GM21381 (cell line): ENCODE results near the gene TTC17.
"Not testable (repeated sequence)": the region's sequence is repeated elsewhere in the genome, so short reads cannot be mapped to it uniquely, and the experiment has no call there.

Experiments used
- ATAC-seq: cut with Tn5 transposase; IDR thresholded peaks from one replicate; pipeline ENCODE4 v1.9.1; 2021; ENCODE audit warnings: mild to moderate bottlenecking, moderate library complexity; ENCODE audit not compliant: unreplicated experiment

TTC17 gene

DNA sequence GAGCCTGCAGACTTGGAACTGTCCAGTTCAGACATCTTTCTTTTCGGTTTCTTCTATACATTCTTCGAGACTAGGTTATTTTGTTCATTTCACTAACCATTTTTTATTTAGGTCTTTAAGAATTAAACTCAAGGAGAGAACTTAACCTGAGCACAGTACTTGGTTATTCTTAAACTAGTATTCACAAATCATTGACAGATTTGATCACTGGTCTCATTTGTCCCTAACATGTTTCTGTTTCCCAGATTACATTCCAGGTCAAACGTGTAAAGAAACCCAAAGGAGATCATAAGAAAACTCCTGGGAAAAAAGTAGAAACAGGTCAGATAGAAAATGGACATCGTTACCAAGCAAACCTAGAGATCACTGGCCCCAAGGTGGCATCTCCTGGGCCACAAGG is 85.1 kb downstream of the TTC17 start:
- ATAC-seq = no peak

DNA sequence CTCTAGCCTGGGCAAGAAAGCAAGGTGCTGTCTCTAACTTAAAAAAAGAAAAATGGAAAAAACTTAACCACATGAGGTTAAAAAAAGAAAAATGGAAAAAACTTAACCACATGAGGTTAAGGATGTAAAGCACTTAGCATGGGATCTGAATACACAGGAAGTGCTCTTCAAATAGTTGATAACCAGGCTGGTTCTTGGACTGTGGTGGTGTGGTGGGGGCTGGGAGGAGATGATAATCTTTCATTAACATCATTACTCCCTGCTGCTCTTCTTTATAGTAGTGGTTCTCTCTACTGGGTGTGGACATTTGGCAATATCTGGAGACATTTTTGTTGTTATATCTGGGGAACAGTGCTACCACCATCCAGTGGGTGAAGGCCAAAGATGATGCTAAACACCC is 88.4 kb downstream of the TTC17 start:
- no peak for ATAC-seq

DNA sequence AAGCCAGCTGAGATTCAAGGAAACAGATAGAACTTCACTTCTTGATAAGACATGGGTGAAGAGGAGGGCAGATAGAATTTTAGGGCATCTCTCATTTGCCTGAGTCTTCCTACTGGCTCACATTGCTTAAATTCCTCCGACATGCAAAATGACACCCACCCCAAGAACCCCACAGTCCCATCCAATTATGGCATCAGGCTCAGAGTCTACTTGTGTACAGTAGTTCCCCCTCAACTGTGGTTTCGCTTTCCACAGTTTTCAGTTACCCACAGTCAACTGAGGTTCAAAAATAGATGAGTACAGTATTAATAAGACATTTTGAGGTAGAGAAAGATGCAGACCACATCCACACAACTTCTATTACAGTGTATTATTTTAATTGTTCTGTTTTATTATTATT is 99.8 kb downstream of the TTC17 start:
- ATAC-seq = no peak

DNA sequence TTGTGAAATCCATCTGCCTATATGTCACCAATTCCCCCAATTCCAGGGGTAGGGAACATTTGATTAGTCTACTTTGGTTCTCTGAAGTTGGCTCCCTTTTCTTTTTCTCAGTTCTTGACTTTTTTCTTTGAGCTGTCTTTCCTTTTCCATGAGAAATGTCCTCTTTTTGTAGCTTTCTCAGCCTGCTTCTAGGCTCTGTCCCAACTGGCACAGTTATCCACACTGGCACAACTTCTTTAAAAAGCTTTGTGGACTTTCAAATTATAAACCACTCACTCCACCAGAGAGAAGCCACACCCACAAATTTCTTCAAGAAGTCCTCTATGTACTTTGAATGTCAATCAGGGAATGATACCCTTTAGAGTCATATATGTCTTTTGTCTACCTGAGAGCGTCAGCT is 100.5 kb downstream of the TTC17 start:
- no peak for ATAC-seq

DNA sequence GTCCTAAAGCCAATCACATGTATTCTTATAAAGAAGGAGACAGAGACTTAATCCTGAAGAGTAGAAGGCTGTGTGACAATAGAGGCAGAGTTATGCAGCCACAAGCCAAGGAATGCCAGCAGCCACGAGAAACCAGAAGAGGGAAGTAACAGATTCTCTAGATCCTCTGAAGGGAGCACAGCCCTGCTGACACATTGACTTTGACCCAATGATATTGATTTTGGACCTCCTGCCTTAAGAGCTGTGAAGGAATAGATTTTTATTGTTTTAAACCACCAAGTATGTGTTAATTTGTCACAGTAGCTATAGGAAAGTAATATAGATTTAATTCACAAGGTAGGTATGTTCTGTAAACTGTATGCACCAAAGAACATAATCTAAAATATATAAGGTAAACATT is 103.6 kb downstream of the TTC17 start:
- no peak for ATAC-seq

DNA sequence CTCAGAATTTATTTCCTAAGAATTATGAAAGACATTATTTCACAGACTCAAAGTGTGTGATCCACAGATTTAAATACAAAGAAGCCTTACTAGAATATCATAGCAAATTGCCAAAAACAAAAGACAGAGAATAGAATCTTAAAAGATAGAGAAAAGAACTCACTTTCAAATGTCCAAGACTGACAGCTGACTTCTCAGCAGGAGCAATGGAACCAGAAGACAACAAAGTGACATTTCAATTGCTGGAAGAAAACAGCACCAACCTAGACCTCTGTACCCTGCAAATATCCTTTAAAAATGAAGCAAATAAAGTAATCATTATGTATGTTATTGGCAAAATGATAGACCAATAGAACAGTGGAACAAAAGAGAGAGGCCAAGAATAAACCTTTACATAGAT is 109.2 kb downstream of the TTC17 start:
- no peak for ATAC-seq

DNA sequence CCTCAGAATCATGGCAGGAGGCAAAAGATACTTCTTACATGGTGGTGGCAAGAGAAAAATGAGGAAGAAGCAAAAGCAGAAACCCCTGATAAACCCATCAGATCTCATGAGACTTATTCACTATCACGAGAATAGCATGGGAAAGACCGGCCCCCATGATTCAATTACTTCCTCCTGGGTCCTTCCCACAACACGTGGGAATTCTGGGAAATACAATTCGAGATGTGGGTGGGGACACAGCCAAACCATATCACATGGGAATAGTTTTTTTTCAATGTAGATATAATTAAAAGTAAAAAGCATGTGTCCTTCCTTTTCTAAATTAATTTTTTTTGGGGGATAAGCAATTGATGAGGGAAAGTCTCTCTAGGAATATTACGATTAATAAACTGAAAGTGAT is 118.8 kb downstream of the TTC17 start:
- ATAC-seq = not testable (repeated sequence)

DNA sequence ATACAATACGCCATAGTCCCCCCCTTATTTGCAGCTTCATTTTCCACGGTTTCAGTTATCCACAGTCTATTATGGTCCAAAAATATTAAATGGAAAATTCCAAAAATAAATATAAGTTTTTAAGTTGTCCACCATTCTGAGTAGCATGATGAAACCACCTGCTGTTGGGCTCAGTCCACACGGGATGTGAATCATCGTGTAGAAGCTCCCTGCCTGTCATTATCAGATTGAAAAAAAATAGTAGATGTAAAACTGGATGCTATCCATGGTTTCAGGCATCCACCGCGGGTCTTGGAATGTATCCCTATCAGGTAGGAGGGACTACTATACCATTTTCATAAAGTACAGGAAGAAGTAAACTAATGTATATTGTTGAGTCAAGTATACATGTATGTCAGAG is 127.4 kb downstream of the TTC17 start:
- ATAC-seq = no peak

DNA sequence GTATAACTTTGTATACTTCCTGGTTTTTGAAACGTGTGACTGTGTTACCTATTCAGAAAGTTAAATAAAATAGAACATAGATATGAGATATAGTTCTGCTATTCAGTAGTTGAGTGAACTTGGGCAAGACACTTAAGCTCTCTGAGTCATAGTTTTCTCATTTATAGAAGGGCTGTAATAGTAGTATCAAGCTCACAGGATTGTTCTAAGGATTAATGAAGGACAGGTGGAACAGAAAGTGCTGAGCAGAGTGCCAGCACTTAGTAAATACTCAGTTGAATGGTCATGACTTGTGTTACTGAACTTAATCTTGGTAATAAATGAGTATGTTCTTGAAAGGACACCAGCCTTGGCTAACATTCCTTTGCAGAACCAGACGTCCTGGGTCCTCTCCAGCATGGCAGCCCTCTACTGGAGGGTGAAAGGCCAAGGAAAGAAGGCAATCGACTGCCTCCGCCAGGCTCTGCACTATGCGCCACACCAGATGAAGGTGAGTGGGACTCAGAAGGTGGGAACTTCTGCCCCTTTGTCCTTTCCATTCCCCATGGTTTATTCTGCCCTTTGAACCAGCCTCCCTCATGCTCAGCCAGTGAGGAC is 131.2 kb downstream of the TTC17 start:
- no peak for ATAC-seq

DNA sequence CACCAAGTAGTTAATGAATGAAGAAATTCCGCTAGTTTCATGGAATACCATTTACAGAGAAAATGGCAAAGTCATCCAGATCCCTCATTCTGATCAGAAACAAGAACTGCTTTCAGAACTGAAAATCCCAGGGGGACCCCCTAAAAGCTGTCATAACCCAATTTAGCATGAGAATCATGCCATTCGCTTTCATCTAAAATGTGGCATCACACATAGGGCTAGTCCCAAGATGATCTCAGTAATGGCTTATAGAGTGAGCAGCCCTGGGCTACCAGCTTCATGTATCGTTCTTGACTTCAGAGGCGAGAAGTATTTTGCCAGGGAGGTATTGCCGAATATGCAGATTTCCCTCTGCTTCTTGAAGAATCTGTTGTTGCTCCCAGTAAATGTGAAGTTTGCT is 134.0 kb downstream of the TTC17 start:
- ATAC-seq = no peak

DNA sequence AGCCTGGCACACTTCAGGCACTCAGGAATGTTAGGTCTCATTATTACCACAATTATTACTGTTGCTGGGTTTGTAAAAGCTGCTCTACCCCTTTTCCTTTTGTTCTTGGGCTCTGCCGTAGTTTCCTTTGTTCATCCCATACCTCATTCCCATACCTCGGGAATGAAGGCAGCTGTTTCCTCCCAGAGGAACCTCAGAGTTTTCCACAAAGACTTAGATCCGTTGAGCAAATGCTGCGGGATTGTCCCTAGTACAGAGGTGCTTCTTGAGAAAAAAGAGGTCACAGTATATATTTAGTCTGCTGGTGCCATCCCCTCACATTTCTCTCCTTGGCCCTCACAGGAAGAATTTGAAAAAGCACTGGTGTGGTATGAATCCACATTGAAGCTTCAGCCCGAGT is 134.7 kb downstream of the TTC17 start:
- no peak for ATAC-seq

DNA sequence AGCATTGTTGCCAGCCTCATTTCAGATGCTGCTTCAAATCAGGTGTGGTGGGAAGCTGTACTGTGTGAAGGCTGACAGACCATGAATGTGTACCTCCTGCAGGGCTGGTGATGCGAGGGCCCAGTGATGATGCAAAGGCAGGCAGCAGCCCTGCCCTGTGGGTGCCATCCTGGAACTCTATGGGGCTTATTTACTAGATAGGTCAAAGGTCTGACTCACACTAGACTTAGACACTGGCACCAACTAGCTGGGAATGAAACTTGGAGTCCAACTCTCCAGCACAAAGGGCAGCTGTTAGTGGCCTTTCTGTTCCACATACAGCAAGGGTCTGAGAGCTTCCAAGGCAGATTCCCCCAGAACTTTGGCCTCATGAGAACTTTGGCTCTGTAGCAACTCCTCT is 138.4 kb downstream of the TTC17 start:
- ATAC-seq = no peak

DNA sequence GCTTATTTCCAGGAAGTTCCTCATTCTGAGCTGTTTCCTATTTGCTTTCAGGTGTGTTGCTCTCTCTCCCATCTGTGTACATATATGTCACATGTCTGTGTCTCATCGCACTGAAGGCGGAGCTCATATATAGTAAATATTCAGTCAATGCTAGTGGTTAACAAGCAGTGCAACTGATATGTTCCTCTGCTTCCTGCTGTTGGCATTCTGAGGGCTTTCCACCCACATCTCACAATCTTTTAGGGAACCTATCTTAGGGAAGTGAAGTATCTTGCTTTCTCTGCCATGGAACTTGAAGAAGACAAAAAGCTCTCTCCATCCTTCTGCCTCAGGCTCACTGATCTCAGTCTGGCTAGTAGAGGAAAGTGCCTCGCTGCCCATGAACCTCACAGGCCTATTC is 139.8 kb downstream of the TTC17 start:
- ATAC-seq = no peak

DNA sequence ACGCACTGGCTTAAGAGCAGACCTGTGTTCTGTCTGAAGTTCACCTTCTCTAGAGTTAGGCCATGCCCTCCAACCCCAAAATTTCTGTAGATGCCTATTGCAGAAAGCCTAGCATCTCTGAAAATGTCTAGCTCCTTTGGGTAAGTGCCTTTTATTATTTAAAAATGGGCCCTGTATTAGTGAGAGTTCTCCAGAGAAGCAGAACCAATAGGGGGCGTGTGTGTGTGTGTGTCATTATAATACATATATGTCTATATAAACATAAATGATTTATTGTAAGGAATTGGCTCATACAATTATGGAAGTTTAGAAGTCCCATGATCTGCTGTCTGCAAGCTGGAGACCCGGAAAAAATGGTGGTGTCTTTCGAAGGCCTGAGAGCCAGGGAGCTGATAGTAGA is 144.7 kb downstream of the TTC17 start:
- ATAC-seq = no peak

DNA sequence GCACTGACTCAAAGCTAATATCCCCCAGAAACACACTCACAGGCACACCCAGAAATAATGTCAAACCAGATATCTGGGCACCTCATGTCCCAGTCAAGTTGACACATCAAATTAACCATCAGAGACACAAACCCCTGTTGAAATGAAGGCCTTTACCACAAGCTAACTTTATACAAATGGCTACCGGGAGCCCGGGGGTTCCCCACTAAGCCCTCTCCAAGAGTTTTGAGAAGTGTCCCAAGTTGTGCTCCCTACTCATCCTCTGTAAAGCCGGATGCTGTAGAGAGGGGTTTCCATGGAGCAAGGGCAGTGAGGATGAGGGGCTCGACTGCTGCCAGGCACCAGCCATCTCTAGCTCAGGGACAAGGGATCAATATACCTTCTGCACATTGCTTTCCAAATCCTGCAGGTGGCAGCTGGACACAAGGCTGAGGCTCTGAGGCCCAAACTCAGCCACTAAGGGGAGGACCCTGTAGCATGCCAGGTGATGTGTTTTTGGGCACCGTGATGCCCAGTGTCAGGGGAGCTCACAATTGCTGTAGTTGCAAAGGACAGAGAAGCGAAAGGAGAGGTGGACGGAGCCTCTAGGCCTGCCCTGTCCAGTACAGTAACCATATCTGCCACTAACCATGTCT is 145.7 kb downstream of the TTC17 start:
- no peak for ATAC-seq

DNA sequence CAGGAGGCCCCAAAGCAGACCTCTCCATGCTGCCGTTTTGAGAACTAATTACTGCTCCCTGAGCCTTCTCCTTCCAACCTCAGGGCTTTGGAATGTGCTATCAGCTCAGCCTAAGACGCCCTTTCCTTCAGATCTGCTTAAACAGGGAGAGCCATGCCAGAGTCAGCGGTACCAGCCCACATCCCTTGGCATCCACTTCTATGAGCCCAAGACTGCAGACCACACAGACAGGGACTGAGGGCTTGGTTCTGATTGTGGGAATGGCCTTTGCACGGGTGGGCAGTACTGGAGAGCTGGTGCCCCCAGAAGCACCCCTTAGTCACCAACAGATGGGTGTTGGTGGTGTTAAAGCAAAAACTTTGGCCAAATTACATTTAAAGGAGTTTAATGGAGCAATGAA is 146.5 kb downstream of the TTC17 start:
- ATAC-seq = no peak

DNA sequence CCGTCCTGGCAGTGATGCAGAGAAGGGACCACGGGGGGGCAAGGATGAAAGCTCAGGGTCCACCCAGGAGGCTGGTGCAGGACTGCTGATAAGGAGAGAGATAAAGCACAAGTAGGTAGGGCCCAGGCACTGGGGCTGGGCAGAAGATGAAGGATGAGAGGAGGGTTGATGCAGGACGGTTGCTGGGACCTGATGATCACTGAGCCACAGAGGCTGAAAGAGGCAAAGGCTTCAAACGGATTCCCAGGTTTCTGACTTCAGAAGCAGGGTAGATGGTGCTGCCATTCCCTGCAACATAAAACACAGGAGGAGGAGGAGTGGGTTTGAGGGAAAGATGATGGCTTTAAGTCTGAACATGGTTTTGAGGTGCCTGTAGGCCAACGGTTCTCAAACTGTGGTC is 148.5 kb downstream of the TTC17 start:
- no peak for ATAC-seq

DNA sequence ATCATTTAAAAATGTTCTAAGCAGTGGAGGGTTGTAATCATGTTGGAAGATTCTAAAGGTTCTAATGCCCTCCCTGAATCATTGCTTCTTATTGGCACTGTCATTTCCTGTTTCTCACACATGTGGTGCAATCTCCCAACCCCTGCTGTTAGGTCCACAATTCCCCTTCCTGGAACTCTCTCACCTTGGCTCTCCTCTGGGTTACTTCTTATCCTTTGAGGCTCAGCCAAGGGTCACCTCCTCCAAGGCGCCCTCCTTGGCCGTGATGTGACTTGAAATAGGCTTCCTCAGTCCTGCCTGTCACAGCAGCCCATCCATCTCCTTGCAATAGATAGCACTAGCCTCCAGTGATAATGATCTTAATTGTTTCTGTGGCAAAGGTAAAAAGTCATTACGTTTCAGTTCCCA is 149.8 kb downstream of the TTC17 start:
- no peak for ATAC-seq

DNA sequence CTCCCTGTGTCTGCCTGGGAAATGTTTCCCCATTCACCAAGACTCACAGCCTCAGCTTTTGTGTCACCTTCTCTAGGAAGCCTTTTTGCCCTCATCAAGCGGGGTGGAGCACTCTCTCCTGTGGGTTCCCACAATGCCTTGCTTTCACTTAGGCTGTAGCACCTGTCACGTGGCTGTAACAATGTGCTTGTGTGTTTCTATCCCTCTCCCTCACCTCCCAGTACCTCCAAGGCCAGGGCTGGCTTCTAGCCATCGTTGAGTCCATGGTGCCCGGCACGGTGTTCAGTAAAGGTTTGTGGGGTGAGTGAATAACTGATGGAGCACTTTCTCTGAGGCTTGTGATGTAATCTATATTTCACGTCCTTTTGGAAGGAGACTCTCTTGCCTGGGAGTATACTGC is 153.2 kb downstream of the TTC17 start:
- ATAC-seq = no peak

DNA sequence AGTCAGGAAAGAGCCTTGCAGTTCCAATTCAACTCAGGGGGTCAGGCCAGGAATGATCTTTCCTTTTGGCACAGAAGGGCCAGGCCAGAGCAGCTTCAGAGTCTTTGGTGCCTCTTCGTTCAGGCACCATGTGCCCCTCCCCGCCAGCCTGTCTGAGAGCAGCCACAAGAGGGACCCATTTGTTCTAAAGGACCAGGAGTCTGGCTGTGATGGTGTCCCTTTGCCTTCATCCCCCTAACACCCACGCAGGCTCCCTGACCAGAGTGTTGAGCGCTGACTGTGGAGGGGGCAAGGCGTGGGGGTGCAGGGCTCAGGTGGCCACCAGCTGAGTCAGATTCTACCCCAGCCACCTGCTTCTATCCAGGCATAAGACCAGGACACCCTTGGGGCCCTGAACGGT is 156.4 kb downstream of the TTC17 start:
- ATAC-seq = no peak

DNA sequence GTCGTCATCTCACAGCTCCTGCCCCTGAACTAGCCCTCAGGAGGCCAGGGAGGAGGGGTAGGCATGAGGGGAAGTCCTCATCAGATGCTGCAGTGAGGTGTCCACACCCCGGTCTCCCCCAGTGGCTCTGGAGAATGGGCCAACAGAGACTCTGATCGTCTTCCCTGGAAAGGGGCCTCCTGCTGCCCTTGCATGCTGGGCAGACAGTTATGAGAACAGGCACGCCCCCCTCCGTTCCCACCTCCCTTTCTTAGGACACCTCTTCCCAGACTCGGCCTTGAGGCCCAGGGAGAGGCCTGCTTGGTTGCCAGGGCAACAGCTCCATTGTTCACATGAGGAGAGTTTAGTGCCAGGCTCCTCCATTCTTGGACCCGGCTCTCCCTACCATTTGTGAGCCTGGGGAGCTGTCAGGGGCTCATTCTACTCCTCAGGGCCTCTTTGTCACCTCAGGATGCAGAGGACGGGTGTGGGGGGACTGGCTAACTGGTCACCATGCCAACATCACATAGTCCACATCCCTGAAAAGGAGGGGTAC is 157.7 kb downstream of the TTC17 start:
- ATAC-seq = no peak

DNA sequence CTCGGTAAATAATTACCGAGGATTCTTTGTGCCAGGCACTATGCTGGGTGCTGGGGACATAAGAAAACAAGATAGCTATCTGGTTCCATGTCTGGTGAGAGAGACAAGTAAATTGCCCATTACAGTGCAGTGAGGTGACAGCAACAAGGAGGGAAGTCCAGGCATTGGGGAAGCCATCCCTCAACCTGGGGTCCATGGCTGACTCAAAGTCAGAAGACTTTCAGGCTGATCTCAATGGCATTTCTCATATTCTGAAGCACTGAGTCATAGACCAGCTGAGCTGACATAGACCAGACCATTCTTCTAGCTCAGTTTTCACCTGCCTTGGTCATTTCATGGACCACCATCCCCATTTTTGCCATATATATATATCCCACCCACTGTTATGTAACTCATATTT is 158.8 kb downstream of the TTC17 start:
- no peak for ATAC-seq
